Fibroblast of villous mesenchyme (primary cell): ENCODE results near the gene ONECUT1. TPM values are rescaled to one million over a fixed set of nuclear protein-coding genes. Genes with fewer than 3 reads are reported as not detected.

Experiments used
- DNase-seq: peaks from one replicate; pipeline ENCODE4 v3.0.0-alpha.2; 2010; ENCODE audit warnings: low read depth
- H3K4me3 ChIP-seq: 2 replicates; pipeline ENCODE4 v1.5.1; 2011; ENCODE audit warnings: low read depth, mild to moderate bottlenecking, low read length
- total RNA-seq: library from RNA; depleted of rRNA; stranded (reverse); fragments of >200 nt; gene quantifications from 2 replicates; pipeline ENCODE4 v1.2.3, GENCODE V29; 2012
- TF ChIP-seq, protein P1 (sequence below): IDR thresholded peaks from 2 replicates; pipeline ENCODE4 v1.5.1; 2012; ENCODE audit warnings: low read depth, mild to moderate bottlenecking, low read length; ENCODE audit not compliant: insufficient read depth

ONECUT1 gene
- total RNA-seq, 1 donor = not detected

GRCh38 chr15:52731732-52732470, 58.2 kb downstream of the ONECUT1 start:
- TF ChIP-seq, protein P1, sequence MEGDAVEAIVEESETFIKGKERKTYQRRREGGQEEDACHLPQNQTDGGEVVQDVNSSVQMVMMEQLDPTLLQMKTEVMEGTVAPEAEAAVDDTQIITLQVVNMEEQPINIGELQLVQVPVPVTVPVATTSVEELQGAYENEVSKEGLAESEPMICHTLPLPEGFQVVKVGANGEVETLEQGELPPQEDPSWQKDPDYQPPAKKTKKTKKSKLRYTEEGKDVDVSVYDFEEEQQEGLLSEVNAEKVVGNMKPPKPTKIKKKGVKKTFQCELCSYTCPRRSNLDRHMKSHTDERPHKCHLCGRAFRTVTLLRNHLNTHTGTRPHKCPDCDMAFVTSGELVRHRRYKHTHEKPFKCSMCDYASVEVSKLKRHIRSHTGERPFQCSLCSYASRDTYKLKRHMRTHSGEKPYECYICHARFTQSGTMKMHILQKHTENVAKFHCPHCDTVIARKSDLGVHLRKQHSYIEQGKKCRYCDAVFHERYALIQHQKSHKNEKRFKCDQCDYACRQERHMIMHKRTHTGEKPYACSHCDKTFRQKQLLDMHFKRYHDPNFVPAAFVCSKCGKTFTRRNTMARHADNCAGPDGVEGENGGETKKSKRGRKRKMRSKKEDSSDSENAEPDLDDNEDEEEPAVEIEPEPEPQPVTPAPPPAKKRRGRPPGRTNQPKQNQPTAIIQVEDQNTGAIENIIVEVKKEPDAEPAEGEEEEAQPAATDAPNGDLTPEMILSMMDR = no peak
- DNase-seq = no peak
- H3K4me3 ChIP-seq = no peak overlapping the region

GRCh38 chr15:52731004-52731403, 59.1 kb downstream of the ONECUT1 start:
- TF ChIP-seq, protein P1 = no peak
- no peak for DNase-seq
- H3K4me3 ChIP-seq = no peak overlapping the region

- H3K4me3 ChIP-seq = no peak overlapping the region
- DNase-seq = no peak
- TF ChIP-seq, protein P1 = no peak
Measured at GRCh38 chr15:52730594-52730993, 59.5 kb downstream of the ONECUT1 start.

DNA sequence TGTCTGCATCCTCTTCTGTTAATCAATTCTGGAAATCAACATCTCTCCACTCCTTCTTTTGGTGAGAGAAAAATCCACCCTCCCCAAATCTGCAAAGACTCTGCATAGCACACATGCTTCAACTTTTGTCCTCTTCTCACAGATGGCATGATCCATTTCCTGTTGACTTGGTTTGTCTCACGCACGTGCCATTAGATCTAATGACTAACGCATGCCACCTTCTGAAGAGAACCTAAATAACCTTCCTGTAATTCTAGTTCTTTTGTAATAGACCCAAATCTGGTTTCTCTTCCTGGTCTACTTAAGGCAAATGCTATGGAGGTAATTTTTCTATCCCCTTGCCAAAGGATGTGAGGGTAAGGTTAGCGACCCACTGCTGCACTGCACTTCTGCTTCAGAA, 60.0 kb downstream of the ONECUT1 start:
- H3K4me3 ChIP-seq = no peak overlapping the region
- TF ChIP-seq, protein P1 = no peak
- peak; percentile 33 for DNase-seq

GRCh38 chr15:52728899-52729298, 61.2 kb downstream of the ONECUT1 start:
- no peak overlapping the region for H3K4me3 ChIP-seq
- TF ChIP-seq, protein P1 = no peak
- DNase-seq = peak; percentile 37

DNA sequence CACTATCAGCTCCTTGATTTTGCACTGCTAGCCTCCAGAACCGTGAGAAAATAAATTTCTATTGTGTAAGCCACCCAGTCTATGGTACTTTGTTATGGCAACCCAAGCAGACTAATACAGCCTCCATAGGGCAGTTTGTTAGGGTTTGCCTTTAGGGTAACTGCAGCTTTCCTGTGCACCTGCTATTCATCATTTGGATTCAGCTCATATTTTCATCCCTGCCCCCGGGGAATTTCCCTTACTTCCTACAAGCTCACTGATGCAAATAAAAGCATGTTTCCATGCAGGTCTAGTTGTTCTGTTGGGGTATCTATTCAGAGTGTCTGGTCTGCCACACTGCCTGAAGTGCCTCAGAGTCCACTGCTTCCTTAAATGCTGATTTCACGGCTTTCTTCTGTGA, 62.3 kb downstream of the ONECUT1 start:
- TF ChIP-seq, protein P1 = no peak
- H3K4me3 ChIP-seq = no peak overlapping the region
- no peak for DNase-seq

DNA sequence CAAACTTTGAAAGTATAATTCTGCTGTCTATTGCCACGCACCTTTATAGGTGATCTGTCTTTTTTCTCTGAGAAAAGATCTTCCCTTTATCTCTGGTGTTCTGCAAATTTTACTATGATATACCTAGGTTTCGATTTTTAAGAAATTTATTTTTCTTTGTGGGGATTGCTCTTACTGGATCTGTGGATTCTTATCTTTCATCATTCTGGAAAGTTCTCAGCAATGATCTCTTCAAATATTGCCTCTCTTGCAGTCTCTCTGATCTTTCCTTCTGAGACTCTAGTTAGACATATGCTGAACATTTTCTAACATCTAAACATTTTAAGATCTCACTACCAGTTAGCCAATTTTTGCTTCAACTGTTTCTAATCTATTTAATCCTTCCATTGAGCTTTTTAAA, 63.9 kb downstream of the ONECUT1 start:
- DNase-seq = no peak
- no peak overlapping the region for H3K4me3 ChIP-seq
- TF ChIP-seq, protein P1 = no peak
